SK-N-SH treated with all-trans-retinoic acid at 6 μM for 48 hours (cell line): ENCODE data around the gene ENTR1.

ENCODE experiments used
- ATAC-seq: fragments of 200-7000 bp; cut with Tn5 transposase; 3 replicates; pipeline ENCODE4 v1.9.1; 2020; ENCODE audit warnings: mild to moderate bottlenecking, moderate library complexity
- ARNTL ChIP-seq: fragments of 450-650 bp; formaldehyde crosslinking; IDR thresholded peaks from 2 replicates; pipeline ENCODE4 v1.5.0; 2020; ENCODE audit warnings: low read depth, mild to moderate bottlenecking, moderate library complexity, borderline replicate concordance
- BACH2 ChIP-seq: fragments of 250-450 bp; sonication (Bioruptor Pico); IDR thresholded peaks from 2 replicates; pipeline ENCODE4 v1.9.0; 2021; ENCODE audit warnings: mild to moderate bottlenecking, borderline replicate concordance
- ESRRG ChIP-seq: fragments of 250-450 bp; sonication (Bioruptor Pico); IDR thresholded peaks from 2 replicates; pipeline ENCODE4 v1.6.1; 2021; ENCODE audit warnings: mild to moderate bottlenecking
- GLIS3 ChIP-seq: fragments of 250-450 bp; sonication (Bioruptor Pico); IDR thresholded peaks from 2 replicates; pipeline ENCODE4 v1.5.0; 2020; ENCODE audit warnings: mild to moderate bottlenecking, moderate library complexity
- ISL1 ChIP-seq: fragments of 250-450 bp; sonication (Bioruptor Pico); IDR thresholded peaks from 2 replicates; pipeline ENCODE4 v2.1.2; 2022; ENCODE audit warnings: mild to moderate bottlenecking, moderate library complexity
- OSR1 ChIP-seq: fragments of 250-450 bp; sonication (Bioruptor Pico); IDR thresholded peaks from 2 replicates; pipeline ENCODE4 v1.8.0; 2022; ENCODE audit warnings: moderate library complexity, mild to moderate bottlenecking, inconsistent platforms
- PPARA ChIP-seq: fragments of 250-450 bp; sonication (Bioruptor Pico); IDR thresholded peaks from 2 replicates; pipeline ENCODE4 v1.5.0; 2020; ENCODE audit warnings: mild to moderate bottlenecking, borderline replicate concordance
- RARB ChIP-seq: fragments of 250-450 bp; sonication (Bioruptor Pico); IDR thresholded peaks from 2 replicates; pipeline ENCODE4 v1.8.0; 2021; ENCODE audit warnings: mild to moderate bottlenecking, moderate library complexity
- SNAI2 ChIP-seq: fragments of 250-450 bp; sonication (Bioruptor Pico); IDR thresholded peaks from 2 replicates; pipeline ENCODE4 v1.5.0; 2020; ENCODE audit warnings: mild to moderate bottlenecking, moderate library complexity
- TCF4 ChIP-seq: fragments of 250-450 bp; sonication (Bioruptor Pico); IDR thresholded peaks from 2 replicates; pipeline ENCODE4 v1.8.0; 2021; ENCODE audit warnings: mild to moderate bottlenecking, moderate library complexity, borderline replicate concordance
- TOX ChIP-seq: fragments of 250-450 bp; sonication (Bioruptor Pico); IDR thresholded peaks from 2 replicates; pipeline ENCODE4 v1.8.0; 2021; ENCODE audit warnings: mild to moderate bottlenecking, moderate library complexity, borderline replicate concordance
- ZC3H10 ChIP-seq: fragments of 250-450 bp; sonication (Bioruptor Pico); IDR thresholded peaks from 2 replicates; pipeline ENCODE4 v1.5.1; 2021; ENCODE audit warnings: mild to moderate bottlenecking, moderate library complexity
- ZFP3 ChIP-seq: fragments of 250-450 bp; sonication (Bioruptor Pico); IDR thresholded peaks from 2 replicates; pipeline ENCODE4 v1.5.0; 2020; ENCODE audit warnings: mild to moderate bottlenecking, moderate library complexity
- ZNF565 ChIP-seq: fragments of 450-650 bp; formaldehyde crosslinking; conservative IDR thresholded peaks from 2 replicates; pipeline ENCODE4 v1.5.0; 2020; ENCODE audit warnings: low read depth, mild to moderate bottlenecking, moderate library complexity
- ZNF70 ChIP-seq: fragments of 450-650 bp; formaldehyde crosslinking; IDR thresholded peaks from 2 replicates; pipeline ENCODE4 v1.5.0; 2020; ENCODE audit warnings: mild to moderate bottlenecking, moderate library complexity
- ZNF8 ChIP-seq: fragments of 450-650 bp; formaldehyde crosslinking; IDR thresholded peaks from 2 replicates; pipeline ENCODE4 v1.5.0; 2020; ENCODE audit warnings: mild to moderate bottlenecking, moderate library complexity
- TF ChIP-seq, protein P1 (sequence below): fragments of 250-450 bp; sonication (Bioruptor Pico); IDR thresholded peaks from 2 replicates; pipeline ENCODE4 v1.5.1; 2021; ENCODE audit warnings: mild to moderate bottlenecking, moderate library complexity
- TF ChIP-seq, protein P2 (sequence below): fragments of 250-450 bp; sonication (Bioruptor Pico); IDR thresholded peaks from 2 replicates; pipeline ENCODE4 v1.5.1; 2020; ENCODE audit warnings: low read depth, mild to moderate bottlenecking, moderate library complexity
- TF ChIP-seq, protein P3 (sequence below): fragments of 250-450 bp; sonication (Bioruptor Pico); IDR thresholded peaks from 2 replicates; pipeline ENCODE4 v1.8.0; 2020; ENCODE audit warnings: mild to moderate bottlenecking, moderate library complexity, borderline replicate concordance
- TF ChIP-seq, protein P4 (sequence below): fragments of 250-450 bp; sonication (Bioruptor Pico); IDR thresholded peaks from 2 replicates; pipeline ENCODE4 v1.5.0; 2020; ENCODE audit warnings: mild to moderate bottlenecking, moderate library complexity

The ENTR1 gene

DNA sequence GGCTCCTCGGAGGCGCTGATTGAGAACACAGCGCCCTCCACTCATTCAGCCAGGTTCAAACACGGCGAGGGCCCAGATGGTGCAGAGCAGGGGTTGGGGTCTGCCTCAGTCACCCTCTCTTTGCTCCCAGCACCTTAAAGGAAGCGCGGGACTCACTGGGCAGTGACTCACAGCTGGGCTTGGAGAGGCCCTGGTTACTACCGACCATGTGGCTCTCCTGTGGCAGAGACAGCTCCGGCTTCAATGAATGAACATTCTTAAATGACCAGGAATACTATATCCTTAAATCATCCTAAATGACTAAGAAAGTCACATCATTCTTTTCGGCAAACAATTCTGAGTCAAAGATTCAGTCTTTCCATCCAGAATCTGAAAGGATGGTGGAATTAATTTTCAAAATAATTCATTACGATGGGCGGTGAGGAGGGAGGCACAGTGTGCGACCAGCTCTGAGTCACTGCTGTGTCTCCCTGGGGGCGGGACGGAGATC lies 30.8 kb upstream of the ENTR1 start:
- ATAC-seq: no peak
- TF ChIP-seq ZFP3 (CRISPR knock-in tag) (no peak), PPARA (CRISPR knock-in tag) (no peak), GLIS3 (CRISPR knock-in tag) (no peak), RARB (CRISPR knock-in tag) (no peak), SNAI2 (no peak), ZNF565 (CRISPR knock-in tag) (no peak), ZNF70 (CRISPR knock-in tag) (no peak), OSR1 (CRISPR knock-in tag) (no peak)

DNA sequence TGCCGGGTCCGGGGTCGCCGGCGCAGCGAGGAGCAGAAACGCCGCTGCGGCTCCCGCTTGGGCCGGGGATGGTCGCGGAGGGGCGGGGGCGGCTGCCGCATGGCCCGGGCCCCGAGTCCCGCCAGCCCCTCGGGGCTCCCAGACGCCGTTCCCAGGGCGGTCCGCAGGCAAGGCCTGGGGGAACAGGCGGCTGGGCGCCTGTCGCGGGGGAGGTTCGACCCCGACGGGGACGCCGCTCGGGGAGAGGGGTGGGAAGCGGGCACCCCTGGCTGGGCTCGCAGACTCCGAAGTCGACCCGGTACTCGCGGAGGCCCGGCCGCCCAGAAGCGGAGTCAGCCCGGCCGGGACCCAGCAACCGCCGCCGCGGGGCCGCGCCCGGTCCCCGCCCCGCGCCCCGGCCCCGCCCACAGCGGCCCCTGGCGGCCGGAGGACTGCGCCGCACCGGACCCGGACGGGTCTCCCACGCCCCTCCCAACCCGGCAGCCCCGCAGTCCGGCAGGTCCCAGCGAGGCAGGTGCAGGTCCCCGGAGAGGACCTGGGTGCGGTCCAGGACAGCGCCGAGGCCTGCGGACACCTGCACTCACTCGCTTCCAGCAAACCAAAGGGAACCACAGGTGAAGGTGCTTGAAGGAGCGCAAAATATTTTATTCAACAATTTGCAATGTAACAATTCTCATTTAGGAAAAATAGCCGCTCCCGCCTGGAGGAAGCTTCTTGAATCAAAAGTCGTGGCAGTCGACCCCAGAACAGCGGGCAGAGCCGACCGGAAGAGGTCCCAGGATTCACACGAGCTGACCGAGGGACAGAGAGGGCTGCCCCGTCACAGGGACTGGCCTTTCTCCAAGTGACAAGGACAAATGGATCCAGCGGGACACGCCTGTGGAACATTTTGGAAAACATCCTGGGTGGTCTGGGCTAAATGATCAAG lies 29.3 kb upstream of the ENTR1 start, which contains the start of gene INPP5E:
Gene INPP5E (minus strand): TSS at position 365 of the 928 bp plus-strand sequence. CDS start 426 bp downstream, outside the sequence.
- peak; percentile 74 for ATAC-seq
- TF ChIP-seq ISL1 (CRISPR knock-in tag): no peak
- TF ChIP-seq ZNF565 (CRISPR knock-in tag): no peak
- no peak for TF ChIP-seq ZNF70 (CRISPR knock-in tag)
- TF ChIP-seq TCF4 (CRISPR knock-in tag): no peak
- TF ChIP-seq ZNF8 (CRISPR knock-in tag): no peak
- no peak for TF ChIP-seq ARNTL
- TF ChIP-seq RARB (CRISPR knock-in tag): no peak
- TF ChIP-seq, protein P1, sequence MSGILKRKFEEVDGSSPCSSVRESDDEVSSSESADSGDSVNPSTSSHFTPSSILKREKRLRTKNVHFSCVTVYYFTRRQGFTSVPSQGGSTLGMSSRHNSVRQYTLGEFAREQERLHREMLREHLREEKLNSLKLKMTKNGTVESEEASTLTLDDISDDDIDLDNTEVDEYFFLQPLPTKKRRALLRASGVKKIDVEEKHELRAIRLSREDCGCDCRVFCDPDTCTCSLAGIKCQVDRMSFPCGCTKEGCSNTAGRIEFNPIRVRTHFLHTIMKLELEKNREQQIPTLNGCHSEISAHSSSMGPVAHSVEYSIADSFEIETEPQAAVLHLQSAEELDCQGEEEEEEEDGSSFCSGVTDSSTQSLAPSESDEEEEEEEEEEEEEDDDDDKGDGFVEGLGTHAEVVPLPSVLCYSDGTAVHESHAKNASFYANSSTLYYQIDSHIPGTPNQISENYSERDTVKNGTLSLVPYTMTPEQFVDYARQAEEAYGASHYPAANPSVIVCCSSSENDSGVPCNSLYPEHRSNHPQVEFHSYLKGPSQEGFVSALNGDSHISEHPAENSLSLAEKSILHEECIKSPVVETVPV (CRISPR knock-in tag): no peak
- TF ChIP-seq, protein P2, sequence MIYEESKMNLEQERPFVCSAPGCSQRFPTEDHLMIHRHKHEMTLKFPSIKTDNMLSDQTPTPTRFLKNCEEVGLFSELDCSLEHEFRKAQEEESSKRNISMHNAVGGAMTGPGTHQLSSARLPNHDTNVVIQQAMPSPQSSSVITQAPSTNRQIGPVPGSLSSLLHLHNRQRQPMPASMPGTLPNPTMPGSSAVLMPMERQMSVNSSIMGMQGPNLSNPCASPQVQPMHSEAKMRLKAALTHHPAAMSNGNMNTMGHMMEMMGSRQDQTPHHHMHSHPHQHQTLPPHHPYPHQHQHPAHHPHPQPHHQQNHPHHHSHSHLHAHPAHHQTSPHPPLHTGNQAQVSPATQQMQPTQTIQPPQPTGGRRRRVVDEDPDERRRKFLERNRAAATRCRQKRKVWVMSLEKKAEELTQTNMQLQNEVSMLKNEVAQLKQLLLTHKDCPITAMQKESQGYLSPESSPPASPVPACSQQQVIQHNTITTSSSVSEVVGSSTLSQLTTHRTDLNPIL: no peak
- TF ChIP-seq, protein P3, sequence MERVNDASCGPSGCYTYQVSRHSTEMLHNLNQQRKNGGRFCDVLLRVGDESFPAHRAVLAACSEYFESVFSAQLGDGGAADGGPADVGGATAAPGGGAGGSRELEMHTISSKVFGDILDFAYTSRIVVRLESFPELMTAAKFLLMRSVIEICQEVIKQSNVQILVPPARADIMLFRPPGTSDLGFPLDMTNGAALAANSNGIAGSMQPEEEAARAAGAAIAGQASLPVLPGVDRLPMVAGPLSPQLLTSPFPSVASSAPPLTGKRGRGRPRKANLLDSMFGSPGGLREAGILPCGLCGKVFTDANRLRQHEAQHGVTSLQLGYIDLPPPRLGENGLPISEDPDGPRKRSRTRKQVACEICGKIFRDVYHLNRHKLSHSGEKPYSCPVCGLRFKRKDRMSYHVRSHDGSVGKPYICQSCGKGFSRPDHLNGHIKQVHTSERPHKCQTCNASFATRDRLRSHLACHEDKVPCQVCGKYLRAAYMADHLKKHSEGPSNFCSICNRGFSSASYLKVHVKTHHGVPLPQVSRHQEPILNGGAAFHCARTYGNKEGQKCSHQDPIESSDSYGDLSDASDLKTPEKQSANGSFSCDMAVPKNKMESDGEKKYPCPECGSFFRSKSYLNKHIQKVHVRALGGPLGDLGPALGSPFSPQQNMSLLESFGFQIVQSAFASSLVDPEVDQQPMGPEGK (CRISPR knock-in tag): no peak
- no peak for TF ChIP-seq GLIS3 (CRISPR knock-in tag)
- TF ChIP-seq PPARA (CRISPR knock-in tag): no peak

DNA sequence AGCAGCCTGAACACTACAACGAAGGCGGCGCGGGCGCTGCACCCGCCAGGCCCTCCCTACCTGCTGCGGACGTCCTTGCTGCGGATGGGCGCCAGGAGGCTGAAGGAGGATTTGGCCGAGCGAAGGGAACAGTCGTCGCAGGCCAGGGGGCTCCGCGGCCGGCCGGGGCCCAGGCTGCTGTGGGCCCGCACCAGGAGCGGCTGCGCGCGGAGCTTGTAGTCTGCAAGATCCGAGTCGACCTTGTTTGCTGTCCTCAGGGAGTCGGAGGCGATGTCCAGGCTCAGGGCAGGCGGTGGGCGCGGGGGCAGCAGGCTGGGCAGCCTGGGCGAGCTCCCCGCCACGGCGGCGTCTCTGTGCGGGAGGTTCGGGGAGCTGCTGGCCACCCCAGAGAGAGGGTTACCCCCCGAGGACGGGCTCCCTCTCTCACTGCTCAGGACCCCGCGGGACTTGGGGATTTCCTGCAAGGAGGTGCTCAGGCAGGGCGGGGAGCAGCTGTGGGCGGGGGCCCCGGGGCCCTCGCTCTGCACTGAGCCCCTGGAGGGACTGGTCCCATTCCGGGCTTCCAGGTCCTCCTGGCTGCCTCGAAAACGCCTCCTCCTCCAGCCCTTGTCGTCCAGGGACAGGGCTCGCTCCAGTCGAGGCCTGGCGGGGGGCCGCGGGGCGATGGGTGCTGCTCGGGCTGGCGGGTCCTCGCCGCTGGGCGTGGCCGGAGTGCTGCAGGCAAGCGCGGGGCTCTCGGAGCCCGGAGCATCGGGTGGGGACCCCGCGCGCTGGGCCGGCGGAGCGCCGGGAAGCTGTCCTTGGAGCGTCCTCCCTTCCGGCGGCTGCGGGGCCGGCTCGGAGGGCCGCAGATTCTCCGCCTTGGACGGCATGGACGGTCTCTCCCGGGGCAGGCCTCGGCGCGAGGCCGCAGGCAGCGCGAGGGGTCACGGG lies 28.4 kb upstream of the ENTR1 start:
- peak; percentile 59 for ATAC-seq
- no peak for TF ChIP-seq ZC3H10
- no peak for TF ChIP-seq ZNF8 (CRISPR knock-in tag)
- no peak for TF ChIP-seq TCF4 (CRISPR knock-in tag)
- no peak for TF ChIP-seq SNAI2
- TF ChIP-seq RARB (CRISPR knock-in tag): no peak
- no peak for TF ChIP-seq PPARA (CRISPR knock-in tag)
- no peak for TF ChIP-seq TOX (CRISPR knock-in tag)

DNA sequence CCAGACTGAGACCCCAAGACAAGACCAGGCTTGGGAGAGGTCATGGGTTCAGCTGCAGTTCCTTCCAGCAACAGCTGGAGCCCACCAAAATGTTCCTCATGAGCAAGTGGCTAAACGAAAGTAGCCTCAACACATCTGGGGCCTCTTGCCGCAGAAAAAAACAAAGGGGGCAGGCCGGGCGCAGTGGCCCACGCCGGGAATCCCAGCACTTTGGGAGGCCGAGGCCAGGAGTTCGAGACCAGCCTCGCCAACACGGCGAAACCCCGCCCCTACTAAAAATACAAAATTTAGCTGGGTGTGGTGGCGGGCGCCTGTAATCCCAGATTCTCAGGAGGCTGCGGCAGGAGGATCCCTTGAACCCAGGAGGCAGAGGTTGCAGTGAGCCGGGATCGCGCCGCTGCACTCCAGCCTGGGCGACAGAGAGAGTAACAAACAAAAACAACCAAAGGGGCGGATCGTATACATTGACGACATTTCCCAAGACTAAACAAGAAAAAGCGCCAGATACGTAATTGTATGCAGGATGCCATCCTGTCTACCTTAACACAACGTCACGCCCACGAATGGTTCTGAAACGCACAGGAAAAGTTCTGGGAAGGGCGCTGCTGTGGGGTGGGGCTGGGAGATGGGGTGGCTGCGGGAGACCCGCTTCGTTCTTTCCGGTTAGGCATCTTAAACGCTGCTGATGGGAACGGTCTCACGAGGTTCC lies 27.6 kb upstream of the ENTR1 start:
- no peak for TF ChIP-seq ISL1 (CRISPR knock-in tag)
- no peak for ATAC-seq

DNA sequence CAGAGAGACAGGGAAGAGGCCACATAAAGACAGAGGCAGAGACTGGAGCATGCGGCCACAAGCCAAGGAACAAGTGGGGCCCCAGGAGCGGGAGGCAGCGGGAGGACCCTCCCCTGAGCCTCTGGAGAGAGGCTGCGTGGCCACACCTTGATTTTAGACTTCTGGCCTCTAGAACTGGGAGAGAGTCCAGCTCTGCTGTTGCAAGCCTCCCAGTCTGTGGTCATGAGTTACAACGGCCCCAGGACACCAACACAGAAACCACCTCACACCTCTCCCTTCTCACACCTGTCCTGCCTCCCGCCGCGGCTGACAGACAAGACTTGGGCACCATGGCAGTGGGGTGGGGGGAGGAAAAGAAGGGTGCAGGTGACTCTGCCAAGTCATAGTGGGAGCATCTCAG lies 27.0 kb upstream of the ENTR1 start:
- ATAC-seq: no peak
- TF ChIP-seq ESRRG (no peak), TCF4 (CRISPR knock-in tag) (no peak), TOX (CRISPR knock-in tag) (no peak), ARNTL (no peak), ZNF565 (CRISPR knock-in tag) (no peak), BACH2 (CRISPR knock-in tag) (no peak), SNAI2 (no peak), RARB (CRISPR knock-in tag) (no peak), PPARA (CRISPR knock-in tag) (no peak), ZNF8 (CRISPR knock-in tag) (no peak)
- TF ChIP-seq, protein P4, sequence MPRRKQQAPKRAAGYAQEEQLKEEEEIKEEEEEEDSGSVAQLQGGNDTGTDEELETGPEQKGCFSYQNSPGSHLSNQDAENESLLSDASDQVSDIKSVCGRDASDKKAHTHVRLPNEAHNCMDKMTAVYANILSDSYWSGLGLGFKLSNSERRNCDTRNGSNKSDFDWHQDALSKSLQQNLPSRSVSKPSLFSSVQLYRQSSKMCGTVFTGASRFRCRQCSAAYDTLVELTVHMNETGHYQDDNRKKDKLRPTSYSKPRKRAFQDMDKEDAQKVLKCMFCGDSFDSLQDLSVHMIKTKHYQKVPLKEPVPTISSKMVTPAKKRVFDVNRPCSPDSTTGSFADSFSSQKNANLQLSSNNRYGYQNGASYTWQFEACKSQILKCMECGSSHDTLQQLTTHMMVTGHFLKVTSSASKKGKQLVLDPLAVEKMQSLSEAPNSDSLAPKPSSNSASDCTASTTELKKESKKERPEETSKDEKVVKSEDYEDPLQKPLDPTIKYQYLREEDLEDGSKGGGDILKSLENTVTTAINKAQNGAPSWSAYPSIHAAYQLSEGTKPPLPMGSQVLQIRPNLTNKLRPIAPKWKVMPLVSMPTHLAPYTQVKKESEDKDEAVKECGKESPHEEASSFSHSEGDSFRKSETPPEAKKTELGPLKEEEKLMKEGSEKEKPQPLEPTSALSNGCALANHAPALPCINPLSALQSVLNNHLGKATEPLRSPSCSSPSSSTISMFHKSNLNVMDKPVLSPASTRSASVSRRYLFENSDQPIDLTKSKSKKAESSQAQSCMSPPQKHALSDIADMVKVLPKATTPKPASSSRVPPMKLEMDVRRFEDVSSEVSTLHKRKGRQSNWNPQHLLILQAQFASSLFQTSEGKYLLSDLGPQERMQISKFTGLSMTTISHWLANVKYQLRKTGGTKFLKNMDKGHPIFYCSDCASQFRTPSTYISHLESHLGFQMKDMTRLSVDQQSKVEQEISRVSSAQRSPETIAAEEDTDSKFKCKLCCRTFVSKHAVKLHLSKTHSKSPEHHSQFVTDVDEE: no peak
- TF ChIP-seq, protein P1 (CRISPR knock-in tag): no peak
